Hepatocyte (in vitro differentiated cells): ENCODE results near the gene EEPD1. TPM values are rescaled to one million over a fixed set of nuclear protein-coding genes. Genes with fewer than 3 reads are reported as not detected.

Source experiments
- DNase-seq: peaks from one replicate; pipeline ENCODE4 v3.0.0-alpha.2; 2016; ENCODE audit warnings: low spot score
- H2AFZ ChIP-seq: fragments of 200-600 bp; sonication (generic); 2 replicates; pipeline ENCODE4 v1.6.0; 2016; ENCODE audit warnings: antibody characterized with exemption, mild to moderate bottlenecking
- H3K27ac ChIP-seq: fragments of 200-600 bp; sonication (generic); 2 replicates; pipeline ENCODE4 v1.5.1; 2016; ENCODE audit warnings: mild to moderate bottlenecking
- H3K27me3 ChIP-seq: fragments of 200-600 bp; sonication (generic); 2 replicates; pipeline ENCODE4 v1.6.1; 2016
- H3K36me3 ChIP-seq: fragments of 200-600 bp; sonication (generic); replicated peaks from 2 replicates; pipeline ENCODE4 v1.5.1; 2016; ENCODE audit warnings: low read depth; ENCODE audit not compliant: insufficient read depth
- H3K4me1 ChIP-seq: fragments of 200-600 bp; sonication (generic); 2 replicates; pipeline ENCODE4 v1.5.1; 2016; ENCODE audit warnings: mild to moderate bottlenecking, moderate library complexity; ENCODE audit not compliant: insufficient read depth
- H3K4me2 ChIP-seq: fragments of 200-600 bp; sonication (generic); 2 replicates; pipeline ENCODE4 v1.6.0; 2016
- H3K4me3 ChIP-seq: fragments of 200-600 bp; sonication (generic); 2 replicates; pipeline ENCODE4 v1.5.1; 2016; ENCODE audit warnings: mild to moderate bottlenecking
- H3K79me2 ChIP-seq: fragments of 200-600 bp; sonication (generic); 2 replicates; pipeline ENCODE4 v1.6.0; 2017; ENCODE audit warnings: mild to moderate bottlenecking
- H3K9me2 ChIP-seq: fragments of 200-600 bp; sonication (generic); replicated peaks from 2 replicates; pipeline ENCODE4 v1.6.0; 2017; ENCODE audit warnings: mild to moderate bottlenecking; ENCODE audit not compliant: insufficient read depth
- H3K9me3 ChIP-seq: fragments of 200-600 bp; sonication (generic); 2 replicates; pipeline ENCODE4 v1.5.1; 2016; ENCODE audit warnings: low read depth, mild to moderate bottlenecking
- H4K20me1 ChIP-seq: fragments of 200-600 bp; sonication (generic); 2 replicates; pipeline ENCODE4 v1.6.0; 2016; ENCODE audit warnings: mild to moderate bottlenecking; ENCODE audit not compliant: insufficient read depth, poor library complexity, severe bottlenecking
- CTCF ChIP-seq: fragments of 200-600 bp; sonication (generic); IDR thresholded peaks from 2 replicates; pipeline ENCODE4 v1.5.1; 2016; ENCODE audit warnings: antibody characterized with exemption, mild to moderate bottlenecking; ENCODE audit not compliant: poor library complexity
- EZH2 ChIP-seq: fragments of 200-600 bp; sonication (generic); IDR thresholded peaks from 2 replicates; pipeline ENCODE4 v1.6.1; 2016; ENCODE audit warnings: antibody characterized with exemption, mild to moderate bottlenecking, borderline replicate concordance
- EZH2phosphoT487 ChIP-seq: fragments of 200-600 bp; sonication (generic); IDR thresholded peaks from one replicate; pipeline ENCODE4 v1.6.1; 2018; ENCODE audit warnings: antibody characterized with exemption, mild to moderate bottlenecking, low read depth, moderate library complexity; ENCODE audit not compliant: unreplicated experiment, severe bottlenecking
- WGBS: methylation state at CpG from one replicate; pipeline ENCODE4 v1.1.6; 2016; ENCODE audit warnings: low lambda C conversion rate; ENCODE audit errors: missing lambda C conversion rate; 5-methylcytosine and 5-hydroxymethylcytosine counted together
- polyA plus RNA-seq: library from polyadenylated mRNA; unstranded; fragments of >200 nt; fragmentation: Nextera tagmentation; extraction: Ambion mirVana; gene quantifications from 2 replicates; pipeline ENCODE4 v1.2.1, GENCODE V29; 2016
- total RNA-seq: library from RNA; depleted of rRNA; stranded (reverse); fragments of >200 nt; gene quantifications from 2 replicates; pipeline ENCODE4 v1.2.3, GENCODE V29; 2014

The EEPD1 gene
- total and polyA plus RNA-seq, 2 experiments from 2014 or later, result 7.7 to 14.2 TPM

GRCh38 chr7:36309716-36310115, 156.7 kb downstream of the EEPD1 start:
- no peak overlapping the region for H3K27ac ChIP-seq
- H3K4me1 ChIP-seq, result no peaks in the 10 kb centered on the region
- H3K9me2 ChIP-seq, result no peaks in the 10 kb centered on the region
- no peak for DNase-seq
- no peaks in the 10 kb centered on the region for H3K27me3 ChIP-seq
- no peak overlapping the region for H3K4me2 ChIP-seq
- 82% methylated on average over 8 of the region's 8 CpGs for WGBS
- H4K20me1 ChIP-seq, result no peaks in the 10 kb centered on the region
- H2AFZ ChIP-seq, result no peak overlapping the region
- no peaks in the 10 kb centered on the region for H3K36me3 ChIP-seq
- no peak overlapping the region for H3K4me3 ChIP-seq
- H3K9me3 ChIP-seq, result no peaks in the 10 kb centered on the region
- TF ChIP-seq CTCF (no peak), EZH2phosphoT487 (no peak), EZH2 (no peak)
- no peaks in the 10 kb centered on the region for H3K79me2 ChIP-seq

GRCh38 chr7:36310897-36311296, 157.8 kb downstream of the EEPD1 start:
- no peak overlapping the region for H3K27ac ChIP-seq
- no peak for DNase-seq
- H2AFZ ChIP-seq, result no peak overlapping the region
- H3K4me1 ChIP-seq, result no peaks in the 10 kb centered on the region
- no peaks in the 10 kb centered on the region for H3K27me3 ChIP-seq
- 92% methylated on average over 8 of the region's 8 CpGs for WGBS
- no peaks in the 10 kb centered on the region for H3K79me2 ChIP-seq
- no peaks in the 10 kb centered on the region for H3K9me3 ChIP-seq
- no peaks in the 10 kb centered on the region for H4K20me1 ChIP-seq
- H3K4me3 ChIP-seq, result no peak overlapping the region
- H3K9me2 ChIP-seq, result no peaks in the 10 kb centered on the region
- TF ChIP-seq CTCF (no peak), EZH2phosphoT487 (no peak), EZH2 (no peak)
- H3K36me3 ChIP-seq, result no peaks in the 10 kb centered on the region
- H3K4me2 ChIP-seq, result no peak overlapping the region

GRCh38 chr7:36311539-36311938, 158.5 kb downstream of the EEPD1 start:
- H3K27me3 ChIP-seq, result no peaks in the 10 kb centered on the region
- H3K4me1 ChIP-seq, result no peaks in the 10 kb centered on the region
- no peak overlapping the region for H3K4me3 ChIP-seq
- H3K27ac ChIP-seq, result no peak overlapping the region
- TF ChIP-seq EZH2 (no peak), EZH2phosphoT487 (no peak), CTCF (no peak)
- H3K9me3 ChIP-seq, result no peaks in the 10 kb centered on the region
- no peaks in the 10 kb centered on the region for H4K20me1 ChIP-seq
- DNase-seq, result no peak
- H3K36me3 ChIP-seq, result no peaks in the 10 kb centered on the region
- H3K4me2 ChIP-seq, result no peak overlapping the region
- H2AFZ ChIP-seq, result no peak overlapping the region
- no peaks in the 10 kb centered on the region for H3K9me2 ChIP-seq
- H3K79me2 ChIP-seq, result no peaks in the 10 kb centered on the region
- WGBS, result 89% methylated on average over 7 of the region's 7 CpGs
